HCT116 (cell line): Measurements from ENCODE around the gene LRRFIP1.
A peak's percentile ranks its signal among the peaks of the same experiment; 100 is the strongest.

Experiments used
- ATF3 ChIP-seq: IDR thresholded peaks from 2 replicates; pipeline ENCODE4 v1.6.1; 2012
- EGR1 ChIP-seq: IDR thresholded peaks from 2 replicates; pipeline ENCODE4 v1.6.1; 2012; ENCODE audit warnings: low read depth
- EZH2phosphoT487 ChIP-seq: fragments of 200-600 bp; IDR thresholded peaks from 2 replicates; pipeline ENCODE4 v1.6.1; 2018; ENCODE audit warnings: antibody characterized with exemption, borderline replicate concordance
- FOSL1 ChIP-seq: IDR thresholded peaks from 2 replicates; pipeline ENCODE4 v1.6.1; 2012; ENCODE audit warnings: low read depth
- POLR2A ChIP-seq: IDR thresholded peaks from 2 replicates; pipeline ENCODE4 v1.7.0; 2011; ENCODE audit warnings: borderline replicate concordance; ENCODE audit not compliant: insufficient read depth, insufficient read length; ENCODE audit errors: extremely low read depth
- POLR2AphosphoS5 ChIP-seq: IDR thresholded peaks from 2 replicates; pipeline ENCODE4 v1.6.1; 2011; ENCODE audit warnings: mild to moderate bottlenecking, low read depth, low read length, moderate library complexity
- SRF ChIP-seq: IDR thresholded peaks from 2 replicates; pipeline ENCODE4 v1.6.1; 2012; ENCODE audit warnings: low read depth
- TCF7L2 ChIP-seq: IDR thresholded peaks from 2 replicates; pipeline ENCODE4 v1.7.0; 2011; ENCODE audit warnings: borderline replicate concordance, inconsistent platforms; ENCODE audit not compliant: insufficient read depth, insufficient read length; ENCODE audit errors: extremely low read depth
- YY1 ChIP-seq: IDR thresholded peaks from 2 replicates; pipeline ENCODE4 v1.6.1; 2011; ENCODE audit warnings: low read length, low read depth, moderate library complexity, mild to moderate bottlenecking; ENCODE audit not compliant: insufficient replicate concordance; ENCODE audit errors: extremely low read depth
- TF ChIP-seq, protein P1 (sequence below), 3 experiments: fragments of 200-600 bp in 1 of 3; sonication (generic) in 1 of 3; IDR thresholded peaks in 2 of 3; conservative IDR thresholded peaks in 1 of 3; 2 replicates each; pipeline ENCODE4 v1.5.1; 2012 to 2017; ENCODE audit warnings: low read depth in 2 of 3, low read length in 2 of 3, antibody characterized with exemption in 1 of 3, borderline replicate concordance in 1 of 3, control low read depth in 1 of 3, mild to moderate bottlenecking in 1 of 3, mixed read lengths in 1 of 3, mixed run types in 1 of 3, moderate library complexity in 1 of 3; ENCODE audit not compliant: insufficient read depth in 1 of 3
- TF ChIP-seq, protein P2 (sequence below): IDR thresholded peaks from 2 replicates; pipeline ENCODE4 v1.6.1; 2012

- TF ChIP-seq, protein P1, sequence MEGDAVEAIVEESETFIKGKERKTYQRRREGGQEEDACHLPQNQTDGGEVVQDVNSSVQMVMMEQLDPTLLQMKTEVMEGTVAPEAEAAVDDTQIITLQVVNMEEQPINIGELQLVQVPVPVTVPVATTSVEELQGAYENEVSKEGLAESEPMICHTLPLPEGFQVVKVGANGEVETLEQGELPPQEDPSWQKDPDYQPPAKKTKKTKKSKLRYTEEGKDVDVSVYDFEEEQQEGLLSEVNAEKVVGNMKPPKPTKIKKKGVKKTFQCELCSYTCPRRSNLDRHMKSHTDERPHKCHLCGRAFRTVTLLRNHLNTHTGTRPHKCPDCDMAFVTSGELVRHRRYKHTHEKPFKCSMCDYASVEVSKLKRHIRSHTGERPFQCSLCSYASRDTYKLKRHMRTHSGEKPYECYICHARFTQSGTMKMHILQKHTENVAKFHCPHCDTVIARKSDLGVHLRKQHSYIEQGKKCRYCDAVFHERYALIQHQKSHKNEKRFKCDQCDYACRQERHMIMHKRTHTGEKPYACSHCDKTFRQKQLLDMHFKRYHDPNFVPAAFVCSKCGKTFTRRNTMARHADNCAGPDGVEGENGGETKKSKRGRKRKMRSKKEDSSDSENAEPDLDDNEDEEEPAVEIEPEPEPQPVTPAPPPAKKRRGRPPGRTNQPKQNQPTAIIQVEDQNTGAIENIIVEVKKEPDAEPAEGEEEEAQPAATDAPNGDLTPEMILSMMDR (IDR thresholded peaks at IDR 0.05 in 2 of 3, conservative IDR thresholded peaks at IDR 0.05 in 1 of 3; ENCODE audit: borderline replicate concordance in 1 of 3, insufficient read depth in 1 of 3, low read depth in 2 of 3, low read length in 2 of 3): no peak
- TF ChIP-seq SRF (no peak), POLR2A (peak; percentile 62), FOSL1 (no peak), POLR2AphosphoS5 (peak; percentile 79), EZH2phosphoT487 (no peak), ATF3 (no peak), EGR1 (no peak), YY1 (peak; percentile 61), TCF7L2 (no peak)
- TF ChIP-seq, protein P2, sequence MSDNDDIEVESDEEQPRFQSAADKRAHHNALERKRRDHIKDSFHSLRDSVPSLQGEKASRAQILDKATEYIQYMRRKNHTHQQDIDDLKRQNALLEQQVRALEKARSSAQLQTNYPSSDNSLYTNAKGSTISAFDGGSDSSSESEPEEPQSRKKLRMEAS: peak; percentile 89
These were observed 36.1 kb upstream of the LRRFIP1 start for GRCh38 chr2:237591141-237591881.
